Fibroblast of villous mesenchyme (primary cell): ENCODE data around the gene TRAPPC12. TPM values are rescaled to one million over a fixed set of nuclear protein-coding genes. Genes with fewer than 3 reads are reported as not detected.
"Not testable (repeated sequence)": the region's sequence is repeated elsewhere in the genome, so short reads cannot be mapped to it uniquely, and the experiment has no call there.

ENCODE experiments used
- DNase-seq: peaks from one replicate; pipeline ENCODE4 v3.0.0-alpha.2; 2010; ENCODE audit warnings: low read depth
- H3K4me3 ChIP-seq: 2 replicates; pipeline ENCODE4 v1.5.1; 2011; ENCODE audit warnings: low read depth, mild to moderate bottlenecking, low read length
- CTCF ChIP-seq: IDR thresholded peaks from 2 replicates; pipeline ENCODE4 v1.5.1; 2012; ENCODE audit warnings: low read depth, mild to moderate bottlenecking, low read length; ENCODE audit not compliant: insufficient read depth
- total RNA-seq: library from RNA; depleted of rRNA; stranded (reverse); fragments of >200 nt; gene quantifications from 2 replicates; pipeline ENCODE4 v1.2.3, GENCODE V29; 2012

Gene TRAPPC12
- total RNA-seq, 1 donor: 50.1 TPM

GRCh38 chr2:3451169-3451568 lies 71.7 kb downstream of the TRAPPC12 start:
- no peak for TF ChIP-seq CTCF
- no peak overlapping the region for H3K4me3 ChIP-seq
- DNase-seq: no peak

GRCh38 chr2:3451926-3452671 lies 72.6 kb downstream of the TRAPPC12 start:
- no peak for DNase-seq
- TF ChIP-seq CTCF: no peak
- H3K4me3 ChIP-seq: no peak overlapping the region

GRCh38 chr2:3453190-3453999 lies 73.9 kb downstream of the TRAPPC12 start:
- no peak for TF ChIP-seq CTCF
- no peak for DNase-seq
- H3K4me3 ChIP-seq: no peak overlapping the region

- not testable (repeated sequence) for H3K4me3 ChIP-seq, DNase-seq
Measured at GRCh38 chr2:3454005-3454404, 74.5 kb downstream of the TRAPPC12 start.

GRCh38 chr2:3454802-3455201 lies 75.3 kb downstream of the TRAPPC12 start:
- no peak for DNase-seq
- no peak for TF ChIP-seq CTCF
- H3K4me3 ChIP-seq: no peak overlapping the region

- TF ChIP-seq CTCF: no peak
- DNase-seq: no peak
- H3K4me3 ChIP-seq: no peak overlapping the region
Measured at GRCh38 chr2:3456125-3456524, 76.6 kb downstream of the TRAPPC12 start.
